Fibroblast of villous mesenchyme (primary cell): ENCODE data around the gene PROX1. TPM values are rescaled to one million over a fixed set of nuclear protein-coding genes. Genes with fewer than 3 reads are reported as not detected.
A peak's percentile ranks its signal among the peaks of the same experiment; 100 is the strongest.

Experiments
- DNase-seq: peaks from one replicate; pipeline ENCODE4 v3.0.0-alpha.2; 2010; ENCODE audit warnings: low read depth
- H3K4me3 ChIP-seq: 2 replicates; pipeline ENCODE4 v1.5.1; 2011; ENCODE audit warnings: low read depth, mild to moderate bottlenecking, low read length
- CTCF ChIP-seq: IDR thresholded peaks from 2 replicates; pipeline ENCODE4 v1.5.1; 2012; ENCODE audit warnings: low read depth, mild to moderate bottlenecking, low read length; ENCODE audit not compliant: insufficient read depth
- total RNA-seq: library from RNA; depleted of rRNA; stranded (reverse); fragments of >200 nt; gene quantifications from 2 replicates; pipeline ENCODE4 v1.2.3, GENCODE V29; 2012

PROX1 gene
- total RNA-seq, 1 donor = under 0.01 TPM

DNA sequence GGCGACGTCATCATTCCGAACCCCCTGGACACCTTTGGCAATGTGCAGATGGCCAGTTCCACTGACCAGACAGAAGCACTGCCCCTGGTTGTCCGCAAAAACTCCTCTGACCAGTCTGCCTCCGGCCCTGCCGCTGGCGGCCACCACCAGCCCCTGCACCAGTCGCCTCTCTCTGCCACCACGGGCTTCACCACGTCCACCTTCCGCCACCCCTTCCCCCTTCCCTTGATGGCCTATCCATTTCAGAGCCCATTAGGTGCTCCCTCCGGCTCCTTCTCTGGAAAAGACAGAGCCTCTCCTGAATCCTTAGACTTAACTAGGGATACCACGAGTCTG, 10.0 kb downstream of the PROX1 start:
- no peak overlapping the region for H3K4me3 ChIP-seq
- TF ChIP-seq CTCF = no peak
- DNase-seq = no peak

- no peak overlapping the region for H3K4me3 ChIP-seq
- TF ChIP-seq CTCF = no peak
Observed at GRCh38 chr1:213998785-213999184, 11.0 kb downstream of the PROX1 start.

DNA sequence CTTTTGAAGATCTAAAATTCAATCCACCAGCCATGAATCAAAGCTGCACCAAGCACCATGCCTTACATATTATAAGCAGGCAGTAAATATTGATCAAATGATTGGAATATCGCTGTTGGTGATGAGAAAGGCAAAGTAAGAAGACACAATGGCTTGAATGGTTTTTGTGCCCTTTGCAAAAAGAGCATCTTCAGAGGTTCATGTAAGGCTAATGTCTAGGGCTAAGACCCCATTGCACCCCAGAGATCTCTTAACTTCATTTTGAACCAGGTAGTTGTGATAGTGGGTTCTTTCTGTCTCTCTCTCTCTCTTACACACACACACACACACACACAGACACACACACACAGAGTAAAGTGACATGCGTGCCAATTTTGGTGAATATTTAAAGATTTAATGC, 12.0 kb downstream of the PROX1 start:
- H3K4me3 ChIP-seq = no peak overlapping the region
- no peak for TF ChIP-seq CTCF
- no peak for DNase-seq

More at GRCh38 chr1:213998785-213999184, 11.0 kb downstream of the PROX1 start:
- DNase-seq = no peak

DNA sequence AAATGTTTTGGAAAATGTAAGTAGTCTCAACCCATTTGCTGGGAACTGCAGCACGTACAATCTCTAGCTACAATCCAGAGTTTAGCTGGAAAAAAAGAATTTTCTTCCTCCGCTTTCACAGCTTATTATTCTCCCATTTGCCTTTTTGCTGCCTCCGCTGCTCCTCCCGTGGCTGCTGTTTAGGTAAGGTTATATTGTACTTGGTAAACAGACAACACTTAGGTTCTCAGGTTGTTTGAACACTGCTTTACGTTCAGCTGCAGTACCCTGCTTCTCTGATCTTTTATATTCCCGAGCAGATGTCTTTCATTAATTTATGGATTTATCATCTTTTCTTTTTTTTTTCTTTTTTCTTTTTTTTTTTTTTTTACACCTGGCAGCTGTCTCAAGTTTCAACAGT, 14.3 kb downstream of the PROX1 start:
- TF ChIP-seq CTCF = no peak
- DNase-seq = no peak
- H3K4me3 ChIP-seq = no peak overlapping the region

DNA sequence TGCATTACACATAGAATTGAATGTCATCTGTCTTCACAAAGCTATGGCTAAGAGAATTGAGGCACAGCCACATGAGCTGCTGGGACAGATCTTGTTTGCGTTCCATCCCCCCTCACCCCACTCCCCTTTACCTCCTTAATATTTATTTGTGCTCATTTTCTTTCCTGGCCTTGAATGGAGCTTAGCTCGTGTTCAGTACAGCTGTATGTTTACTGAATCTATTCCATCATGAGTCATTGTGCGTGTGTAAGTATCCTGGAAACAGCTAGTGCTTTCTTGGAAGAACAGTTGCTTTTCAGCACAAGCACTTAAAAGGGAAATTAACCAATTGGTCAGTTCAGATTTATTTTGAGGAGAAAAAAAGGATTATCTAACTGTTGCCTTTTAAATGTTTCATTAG, 14.7 kb downstream of the PROX1 start:
- H3K4me3 ChIP-seq = no peak overlapping the region
- TF ChIP-seq CTCF = no peak
- DNase-seq = peak; percentile 20

- no peak for DNase-seq
- no peak overlapping the region for H3K4me3 ChIP-seq
- TF ChIP-seq CTCF = no peak
Observed at GRCh38 chr1:214003233-214003632, 15.5 kb downstream of the PROX1 start.

DNA sequence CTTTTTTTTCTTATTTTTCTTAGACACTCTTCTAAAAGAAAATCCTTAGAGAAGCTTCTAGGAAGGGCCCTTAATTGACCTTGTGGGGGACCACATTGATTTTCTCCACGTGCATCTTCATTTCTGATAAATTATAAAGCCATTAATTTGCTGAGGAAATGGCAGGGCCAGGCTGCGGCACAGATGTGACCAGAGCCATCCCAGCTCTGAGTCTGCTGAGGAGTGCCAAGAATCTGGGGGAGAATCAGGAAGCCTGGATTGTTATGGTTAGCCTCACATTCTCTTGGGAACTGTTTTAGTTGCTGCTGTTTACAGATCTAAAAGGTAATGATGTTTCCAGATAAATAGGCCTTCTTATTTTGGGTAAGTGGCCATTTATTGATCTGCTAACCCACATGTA, 16.2 kb downstream of the PROX1 start:
- no peak for DNase-seq
- no peak for TF ChIP-seq CTCF
- H3K4me3 ChIP-seq = no peak overlapping the region
